B cell (primary cell): ENCODE data around the gene USP12. TPM values are rescaled to one million over a fixed set of nuclear protein-coding genes. Genes with fewer than 3 reads are reported as not detected.

Experiments
- ATAC-seq: fragments of 200-7000 bp; cut with Tn5 transposase; one replicate; pipeline ENCODE4 v1.10.0; 2021; ENCODE audit warnings: low read depth, mild to moderate bottlenecking, moderate number of reproducible peaks, moderate library complexity
- CTCF ChIA-PET: fragments of 350-600 bp; sonication (Branson Sonifier 250); formaldehyde crosslinking; loops from one replicate; lab custom pipeline; 2021; ENCODE audit warnings: antibody characterized with exemption, inconsistent platforms; lab: Charles Lee
- POLR2A ChIA-PET: fragments of 350-600 bp; sonication (Branson Sonifier 250); formaldehyde crosslinking; loops from one replicate; lab custom pipeline; 2021; ENCODE audit warnings: antibody characterized with exemption; lab: Charles Lee
- DNase-seq: peaks from one replicate; pipeline ENCODE4 v3.0.0; 2013
- H2AFZ ChIP-seq: 2 replicates; pipeline ENCODE4 v1.6.1; 2012; ENCODE audit warnings: mild to moderate bottlenecking, low read depth, low read length; ENCODE audit not compliant: insufficient read depth, poor library complexity, severe bottlenecking
- H3K27ac ChIP-seq, 2 donors: 1 replicate in 1 of 2; 2 replicates in 1 of 2; pipeline ENCODE4 v1.5.1; 2012 to 2013; ENCODE audit warnings: low read length in 2 of 2, mild to moderate bottlenecking in 2 of 2, moderate library complexity in 1 of 2
- H3K27me3 ChIP-seq, 4 experiments: fragments of 200-600 bp in 1 of 4; sonication (generic) in 1 of 4; replicated peaks in 1 of 4; 1 replicate in 2 of 4; 2 replicates in 2 of 4; pipeline versions ENCODE4 v1.6.1 to v1.7.0; 2013 to 2016; ENCODE audit warnings: low read length in 3 of 4, mild to moderate bottlenecking in 2 of 4, mixed read lengths in 1 of 4, moderate library complexity in 1 of 4; ENCODE audit not compliant: insufficient read depth in 4 of 4, control insufficient read depth in 3 of 4; ENCODE audit errors: control extremely low read depth in 1 of 4
- H3K36me3 ChIP-seq, 2 experiments: replicated peaks in 1 of 2; 1 replicate in 1 of 2; 2 replicates in 1 of 2; pipeline versions ENCODE4 v1.6.1 to v1.7.1; 2013; ENCODE audit warnings: low read length in 1 of 2; ENCODE audit not compliant: insufficient read depth in 2 of 2, control insufficient read depth in 1 of 2; ENCODE audit errors: control extremely low read depth in 1 of 2, extremely low read depth in 1 of 2
- H3K4me1 ChIP-seq, 2 donors: fragments of 200-600 bp in 1 of 2; sonication (generic) in 1 of 2; 1 replicate in 1 of 2; 2 replicates in 1 of 2; pipeline versions ENCODE4 v1.5.1 to v1.6.1; 2013 to 2017; ENCODE audit warnings: low read length in 2 of 2; ENCODE audit not compliant: control insufficient read depth in 2 of 2, insufficient read depth in 2 of 2
- H3K4me2 ChIP-seq: replicated peaks from 2 replicates; pipeline ENCODE3; 2012; ENCODE audit warnings: mild to moderate bottlenecking, low read depth, low read length; ENCODE audit not compliant: poor library complexity, severe bottlenecking
- H3K4me3 ChIP-seq, 5 experiments: fragments of 200-600 bp in 1 of 5; sonication (generic) in 1 of 5; 1 replicate in 3 of 5; 2 replicates in 2 of 5; pipeline versions ENCODE4 v1.5.1 to v1.7.0; 2011 to 2016; ENCODE audit warnings: low read length in 4 of 5, mild to moderate bottlenecking in 4 of 5, low read depth in 2 of 5, control low read depth in 1 of 5, moderate library complexity in 1 of 5; ENCODE audit not compliant: insufficient read depth in 1 of 5; ENCODE audit errors: control extremely low read depth in 1 of 5, extremely low read depth in 1 of 5
- H3K79me2 ChIP-seq: fragments of 200-600 bp; sonication (generic); one replicate; pipeline ENCODE4 v1.6.0; 2016; ENCODE audit warnings: low read length; ENCODE audit not compliant: control insufficient read depth, insufficient read depth
- H3K9ac ChIP-seq: fragments of 200-600 bp; sonication (generic); 2 replicates; pipeline ENCODE4 v1.6.1; 2017; ENCODE audit warnings: mild to moderate bottlenecking, low read length, moderate library complexity
- H3K9me3 ChIP-seq, 3 donors: one replicate each; pipeline versions ENCODE4 v1.6.1 to v1.7.1; 2013; ENCODE audit warnings: low read length in 2 of 3; ENCODE audit not compliant: control insufficient read depth in 2 of 3, insufficient read depth in 1 of 3; ENCODE audit errors: control extremely low read depth in 1 of 3
- H4K20me1 ChIP-seq: 2 replicates; pipeline ENCODE4 v1.6.0; 2012; ENCODE audit warnings: mild to moderate bottlenecking, low read length; ENCODE audit not compliant: insufficient read depth, control insufficient read depth, poor library complexity, severe bottlenecking
- H3K27ac Mint-ChIP-seq: one replicate; pipeline ENCODE4 v1.8.0; 2021; ENCODE audit warnings: mixed read lengths
- H3K27me3 Mint-ChIP-seq: one replicate; pipeline ENCODE4 v1.8.0; 2021; ENCODE audit warnings: mixed read lengths
- H3K4me1 Mint-ChIP-seq: one replicate; pipeline ENCODE4 v1.8.0; 2021; ENCODE audit warnings: mixed read lengths
- H3K4me3 Mint-ChIP-seq: one replicate; pipeline ENCODE4 v1.8.0; 2021; ENCODE audit warnings: mixed read lengths
- H3K9me3 Mint-ChIP-seq: one replicate; pipeline ENCODE4 v1.8.0; 2022; ENCODE audit warnings: mixed read lengths; ENCODE audit not compliant: insufficient read depth
- EZH2 ChIP-seq: IDR thresholded peaks from 2 replicates; pipeline ENCODE4 v1.6.1; 2012; ENCODE audit warnings: borderline replicate concordance, low read depth, mild to moderate bottlenecking, moderate library complexity, low read length; ENCODE audit not compliant: insufficient read depth, poor library complexity, severe bottlenecking
- WGBS: methylation state at CpG from one replicate; pipeline ENCODE4 v1.1.5; 2013; ENCODE audit warnings: missing lambda C conversion rate; ENCODE audit not compliant: insufficient coverage; 5-methylcytosine and 5-hydroxymethylcytosine counted together
- intact Hi-C: fragments of 100-400 bp; cut with micrococcal nuclease; formaldehyde crosslinking; loops from one replicate; pipeline ENCODE4 v1.10.0; 2022
- polyA plus RNA-seq: library from polyadenylated mRNA; depleted of rRNA; stranded (reverse); fragments of >200 nt; gene quantifications from 2 replicates; pipeline ENCODE4 v1.2.3, GENCODE V29; 2012
- total RNA-seq, 2 donors: library from RNA; stranded (reverse); fragments of 120-200 nt in 1 of 2; gene quantifications; 1 replicate in 1 of 2; 2 replicates in 1 of 2; pipeline versions ENCODE4 v1.2.3 to v1.2.4, GENCODE V29; 2013 to 2022
- TF ChIP-seq, protein P1 (sequence below): fragments of 200-600 bp; IDR thresholded peaks from one replicate; pipeline ENCODE4 v1.8.0; 2022; ENCODE audit warnings: antibody characterized with exemption, mild to moderate bottlenecking

USP12 gene
- total and polyA plus RNA-seq, 2 donors (not counting 1 experiment from before 2014, with no cell fraction given), result 21.7 to 46.3 TPM

DNA sequence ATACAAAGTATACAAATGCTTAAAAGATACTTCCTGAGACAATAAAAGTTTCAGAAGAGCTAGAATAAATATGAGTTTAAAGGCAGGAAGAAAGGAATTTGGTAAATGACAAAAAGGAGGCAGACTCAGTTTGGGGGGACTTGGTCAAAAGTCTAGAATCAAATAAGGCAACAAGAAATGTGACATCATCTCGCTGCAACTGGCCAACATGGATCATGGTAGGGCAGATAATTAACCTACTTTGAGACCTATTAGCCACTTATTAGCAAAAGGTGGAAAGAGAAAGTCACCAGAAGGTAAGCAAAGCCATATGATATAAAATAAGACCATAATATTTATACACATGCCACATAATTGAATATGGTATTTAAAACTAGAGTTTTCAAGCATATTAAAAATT is 5.3 kb downstream of the USP12 start:
- intact Hi-C loops, result no loop called here
- Histone ChIP-seq H2AFZ (no peak overlapping the region), H3K27me3 (no peaks in the 10 kb centered on the region), H3K9ac (no peak overlapping the region), H3K4me2 (no peak overlapping the region), H3K9me3 (no peaks in the 10 kb centered on the region), H3K79me2 (peaks cover 95% of the 10 kb centered on the region), H3K4me3 (no peak overlapping the region), H4K20me1 (peaks cover 35% of the 10 kb centered on the region), H3K4me1 (peaks cover 31 to 42% of the 10 kb centered on the region in 2 donors), H3K36me3 (no peaks in the 10 kb centered on the region), H3K27ac (no peak overlapping the region)
- Mint-ChIP-seq H3K4me3 (no peak overlapping the region), H3K9me3 (no peaks in the 10 kb centered on the region), H3K4me1 (peaks cover 79% of the 10 kb centered on the region), H3K27me3 (no peaks in the 10 kb centered on the region), H3K27ac (no peak overlapping the region)
- ChIA-PET POLR2A (interaction anchor here (0.6 kb wide), 1 partner anchor 22 kb away, joined by 9 read pairs; no protein-coding TSS in a partner anchor), CTCF (no interaction called here)
- DNase-seq (no peak), ATAC-seq (no peak)
- no peak for TF ChIP-seq EZH2
- TF ChIP-seq, protein P1, sequence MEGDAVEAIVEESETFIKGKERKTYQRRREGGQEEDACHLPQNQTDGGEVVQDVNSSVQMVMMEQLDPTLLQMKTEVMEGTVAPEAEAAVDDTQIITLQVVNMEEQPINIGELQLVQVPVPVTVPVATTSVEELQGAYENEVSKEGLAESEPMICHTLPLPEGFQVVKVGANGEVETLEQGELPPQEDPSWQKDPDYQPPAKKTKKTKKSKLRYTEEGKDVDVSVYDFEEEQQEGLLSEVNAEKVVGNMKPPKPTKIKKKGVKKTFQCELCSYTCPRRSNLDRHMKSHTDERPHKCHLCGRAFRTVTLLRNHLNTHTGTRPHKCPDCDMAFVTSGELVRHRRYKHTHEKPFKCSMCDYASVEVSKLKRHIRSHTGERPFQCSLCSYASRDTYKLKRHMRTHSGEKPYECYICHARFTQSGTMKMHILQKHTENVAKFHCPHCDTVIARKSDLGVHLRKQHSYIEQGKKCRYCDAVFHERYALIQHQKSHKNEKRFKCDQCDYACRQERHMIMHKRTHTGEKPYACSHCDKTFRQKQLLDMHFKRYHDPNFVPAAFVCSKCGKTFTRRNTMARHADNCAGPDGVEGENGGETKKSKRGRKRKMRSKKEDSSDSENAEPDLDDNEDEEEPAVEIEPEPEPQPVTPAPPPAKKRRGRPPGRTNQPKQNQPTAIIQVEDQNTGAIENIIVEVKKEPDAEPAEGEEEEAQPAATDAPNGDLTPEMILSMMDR, result no peak
- WGBS, result no CpG with 5 or more reads among the region's 1 CpG

DNA sequence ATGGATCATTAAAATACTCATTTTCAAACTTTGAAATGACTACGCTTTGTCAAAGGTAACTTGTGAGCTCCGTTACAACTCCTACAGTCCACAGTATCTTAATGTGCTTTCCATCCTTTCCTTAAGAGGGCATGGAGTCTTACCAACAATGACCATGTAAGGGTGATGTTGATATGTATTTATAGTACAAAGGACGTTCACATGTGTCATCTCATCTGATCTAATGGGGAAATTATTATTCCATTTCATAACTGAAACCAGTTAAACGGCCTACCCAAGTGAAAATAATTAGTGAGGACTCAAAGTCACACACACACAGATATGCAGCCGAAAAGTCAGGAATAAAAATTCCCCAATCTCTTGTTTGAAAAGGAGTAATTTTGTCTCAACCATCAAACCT is 9.6 kb downstream of the USP12 start:
- POLR2A ChIA-PET, result interaction anchor here (0.6 kb wide), 1 partner anchor 95 kb away, joined by 8 read pairs; no protein-coding TSS in a partner anchor
- no peaks in the 10 kb centered on the region for H3K27me3 ChIP-seq
- H3K9ac ChIP-seq, result no peak overlapping the region
- H3K4me1 ChIP-seq, result peaks cover 8 to 31% of the 10 kb centered on the region in 2 donors
- TF ChIP-seq EZH2, result no peak
- TF ChIP-seq, protein P1, result no peak
- H3K4me3 Mint-ChIP-seq, result peak overlapping the region; percentile 55
- H3K4me2 ChIP-seq, result no peak overlapping the region
- CTCF ChIA-PET, result interaction anchor here (0.7 to 1.6 kb wide), 2 partner anchors 9 to 177 kb away, joined by 3 read pairs; no protein-coding TSS in a partner anchor
- H2AFZ ChIP-seq, result no peak overlapping the region
- intact Hi-C loops, result loop anchor here (1.0 to 2.0 kb wide), 2 partner anchors 8 to 13 kb away; no protein-coding TSS in a partner anchor
- DNase-seq (no peak), ATAC-seq (no peak)
- H3K4me1 Mint-ChIP-seq, result peaks cover 77% of the 10 kb centered on the region
- H3K9me3 ChIP-seq, result peaks cover 0 to 2% (median 0%) of the 10 kb centered on the region in 3 donors
- no peak overlapping the region for H3K27ac ChIP-seq
- peaks cover 100% of the 10 kb centered on the region for H3K79me2 ChIP-seq
- H3K27me3 Mint-ChIP-seq, result no peaks in the 10 kb centered on the region
- peaks cover 57% of the 10 kb centered on the region for H4K20me1 ChIP-seq
- no CpG with 5 or more reads among the region's 5 CpGs for WGBS
- no peak overlapping the region for H3K4me3 ChIP-seq
- no peaks in the 10 kb centered on the region for H3K9me3 Mint-ChIP-seq
- H3K27ac Mint-ChIP-seq, result no peak overlapping the region
- H3K36me3 ChIP-seq, result no peaks in the 10 kb centered on the region
